Adipose tissue (tissue), 3 donors: Measurements from ENCODE around the gene CCND1. TPM values are rescaled to one million over a fixed set of nuclear protein-coding genes. Genes with fewer than 3 reads are reported as not detected.
"Not testable (repeated sequence)": the region's sequence is repeated elsewhere in the genome, so short reads cannot be mapped to it uniquely, and the experiment has no call there.

Experiments
- H3K27ac ChIP-seq: one replicate; pipeline ENCODE4 v1.5.1; 2013; ENCODE audit warnings: low read depth, low read length
- WGBS, 3 donors: extraction: QIAGEN DNeasy Blood & Tissue Kit; methylation state at CpG; one replicate each; pipeline ENCODE4 v1.1.7; 2013; 5-methylcytosine and 5-hydroxymethylcytosine counted together
- polyA plus RNA-seq, 3 donors: library from polyadenylated mRNA; stranded (reverse); fragments of 200-250 nt; gene quantifications; one replicate each; pipeline ENCODE4 v1.2.3, GENCODE V29; 2013
- donor health status: healthy with polysubstance abuse.
- donor health status: Bipolar disorder and iron deficiency.
- donor health status: healthy.

CCND1 gene
- polyA plus RNA-seq, 3 donors = 11.1 to 59.6 (median 36.9) TPM

DNA sequence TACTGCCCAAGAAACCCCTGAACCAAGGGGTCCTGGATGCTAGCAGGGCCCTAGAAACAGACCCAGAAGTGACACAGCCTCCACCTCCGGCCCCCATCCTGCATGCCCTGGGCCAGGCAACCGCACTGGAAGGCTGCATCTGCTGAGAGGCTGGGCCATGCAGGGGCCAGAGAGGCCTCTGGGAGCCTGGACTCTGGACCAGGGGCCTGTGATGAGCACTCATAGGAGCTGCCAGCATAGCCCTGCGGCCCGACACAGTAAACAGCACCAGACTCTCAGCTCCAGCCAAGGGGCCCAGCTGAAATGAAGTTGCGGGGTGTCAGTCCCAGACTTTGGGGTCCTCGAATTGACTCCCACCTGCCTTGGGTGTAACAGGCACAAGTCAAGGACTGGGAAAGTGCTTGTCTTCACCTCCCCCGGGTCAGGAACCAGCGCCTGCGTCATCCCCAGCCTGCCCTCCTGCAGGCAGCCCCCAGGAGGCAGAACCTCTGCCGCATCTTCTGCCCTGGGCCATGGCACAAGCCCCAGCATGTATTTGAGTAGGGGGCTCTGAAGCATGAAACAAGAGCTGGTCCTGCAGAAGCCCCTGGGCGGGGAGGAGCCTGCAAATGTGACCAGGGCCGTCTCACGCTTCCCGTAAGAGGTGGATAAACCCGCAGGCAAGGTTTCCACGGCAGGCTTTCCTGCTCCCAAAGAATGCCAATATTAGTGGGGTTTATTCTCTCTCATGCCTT, 25.2 kb upstream of the CCND1 start:
- no peak overlapping the region for H3K27ac ChIP-seq
- 84 to 93% (median 87%) methylated on average over 16 of the region's 16 CpGs for WGBS, 3 donors

DNA sequence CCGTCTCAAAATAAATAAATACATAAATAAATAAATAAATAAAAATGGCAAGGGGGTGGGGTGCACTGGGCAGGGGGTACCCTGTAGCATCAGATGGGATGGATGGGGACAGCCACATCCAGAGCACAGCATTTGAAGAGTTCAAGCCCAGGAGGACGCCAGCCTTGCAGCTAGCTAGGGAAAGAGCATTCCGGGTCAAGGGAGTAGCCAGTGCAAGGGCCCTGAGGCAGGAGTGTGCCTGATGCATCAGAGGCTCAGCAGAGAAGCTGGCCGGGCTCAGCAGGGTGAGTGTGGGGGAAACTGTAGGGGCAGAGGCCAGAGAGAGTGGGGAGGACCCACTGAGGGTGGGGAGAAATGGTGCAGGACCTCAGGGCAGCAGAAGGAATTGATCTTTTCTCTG, 23.7 kb upstream of the CCND1 start:
- WGBS, 3 donors = 78 to 96% (median 88%) methylated on average over 4 of the region's 4 CpGs
- H3K27ac ChIP-seq = no peak overlapping the region

DNA sequence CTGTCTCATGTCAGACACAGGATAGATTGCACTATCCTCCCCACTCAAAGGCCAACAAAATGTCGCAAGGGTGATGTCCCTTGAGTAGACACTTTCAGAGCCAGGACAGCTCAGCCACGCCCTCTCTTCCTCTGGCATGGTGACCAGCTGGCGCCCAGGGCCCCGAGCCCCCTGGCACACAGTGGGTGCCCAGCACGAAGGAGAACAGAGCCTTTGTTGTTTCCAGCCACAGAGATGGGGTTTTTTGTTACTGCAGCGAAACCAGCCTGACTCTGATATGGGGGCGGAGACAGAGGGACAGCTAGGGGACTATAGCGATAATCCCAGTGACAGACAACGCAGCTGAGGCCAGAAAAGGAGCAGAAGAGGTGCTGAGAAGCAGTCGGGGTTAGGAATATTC, 23.3 kb upstream of the CCND1 start:
- WGBS, 3 donors = 77 to 91% (median 91%) methylated on average over 10 of the region's 10 CpGs
- H3K27ac ChIP-seq = no peak overlapping the region

DNA sequence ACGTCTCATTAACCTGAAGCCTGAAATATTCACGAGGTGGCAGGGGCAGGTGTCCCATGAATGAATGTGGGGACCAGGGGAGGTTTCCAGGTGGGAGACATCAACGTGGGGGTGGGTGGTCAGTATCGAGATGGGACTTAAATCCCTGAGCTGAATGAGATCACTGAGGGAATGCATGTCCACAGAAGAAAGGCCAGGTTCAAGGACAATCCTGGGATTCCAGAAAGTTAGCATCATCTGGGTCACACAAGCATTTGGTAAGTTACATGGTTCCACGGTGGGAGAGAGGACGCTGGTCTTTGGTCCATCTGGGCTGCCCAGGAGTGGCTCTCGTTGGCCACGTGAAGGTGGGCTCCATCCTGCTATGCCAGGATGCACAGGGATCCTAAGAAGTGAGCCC, 22.7 kb upstream of the CCND1 start:
- 75 to 90% (median 89%) methylated on average over 8 of the region's 8 CpGs for WGBS, 3 donors
- no peak overlapping the region for H3K27ac ChIP-seq

DNA sequence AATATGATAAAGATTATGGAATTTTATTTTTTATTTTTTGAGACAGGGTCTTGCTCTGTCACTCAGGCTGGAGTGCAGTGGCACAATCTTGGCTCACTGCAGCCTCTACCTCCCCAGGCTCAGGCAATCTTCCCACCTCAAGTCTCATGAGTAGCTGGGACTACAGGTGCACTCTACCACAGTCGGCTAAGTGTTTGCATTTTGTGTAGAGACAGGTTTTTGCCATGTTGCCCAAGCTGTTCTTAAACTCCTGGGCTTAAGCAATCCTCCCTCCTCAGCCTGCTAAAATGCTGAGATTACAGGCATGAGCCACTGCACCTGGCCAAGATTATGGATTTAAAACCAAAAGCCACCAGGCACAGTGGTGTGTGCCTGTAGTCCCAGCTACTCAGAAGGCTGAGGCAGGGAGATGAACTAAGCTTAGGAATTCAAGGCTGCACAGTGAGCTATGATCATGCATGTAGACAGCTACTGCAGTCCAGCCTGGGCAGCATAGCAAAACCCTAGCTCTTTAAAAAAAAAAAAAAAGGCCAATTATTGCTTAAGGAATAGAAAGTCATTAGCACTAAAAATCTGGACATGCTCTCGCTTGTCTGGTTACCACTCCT, 20.2 kb upstream of the CCND1 start:
- no peak overlapping the region for H3K27ac ChIP-seq
- 60 to 76% (median 68%) methylated on average over 2 of the region's 2 CpGs for WGBS, 3 donors

DNA sequence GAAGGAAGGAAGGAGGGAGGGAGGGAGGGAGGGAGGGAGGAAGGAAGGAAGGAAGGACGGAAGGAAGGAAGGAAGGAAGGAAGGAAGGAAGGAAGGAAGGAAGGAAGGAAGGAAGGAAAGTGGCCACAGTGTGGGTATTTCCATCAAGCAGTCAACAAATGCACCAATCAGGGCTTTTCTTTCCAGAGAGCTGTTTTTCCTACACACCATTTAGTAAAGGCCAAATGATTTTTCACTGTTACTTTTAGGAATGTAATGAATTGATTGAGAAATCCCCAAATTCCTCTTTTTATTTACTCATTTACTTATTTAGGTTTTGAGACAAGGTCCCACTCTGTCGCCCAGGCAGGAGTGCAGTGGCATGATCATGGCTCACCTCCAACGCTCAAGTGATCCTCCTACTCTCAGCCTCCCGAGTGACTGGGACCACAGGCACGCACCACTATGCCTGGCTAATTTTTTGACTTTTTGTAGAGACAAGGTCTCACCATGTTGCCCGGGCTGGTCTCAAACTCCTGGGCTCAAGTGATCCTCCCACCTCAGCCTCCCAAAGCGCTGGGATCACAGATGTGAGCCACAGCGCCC, 18.8 kb upstream of the CCND1 start:
- not testable (repeated sequence) for H3K27ac ChIP-seq
- 74 to 80% (median 77%) methylated on average over 7 to 8 of the region's 8 CpGs for WGBS, 3 donors

DNA sequence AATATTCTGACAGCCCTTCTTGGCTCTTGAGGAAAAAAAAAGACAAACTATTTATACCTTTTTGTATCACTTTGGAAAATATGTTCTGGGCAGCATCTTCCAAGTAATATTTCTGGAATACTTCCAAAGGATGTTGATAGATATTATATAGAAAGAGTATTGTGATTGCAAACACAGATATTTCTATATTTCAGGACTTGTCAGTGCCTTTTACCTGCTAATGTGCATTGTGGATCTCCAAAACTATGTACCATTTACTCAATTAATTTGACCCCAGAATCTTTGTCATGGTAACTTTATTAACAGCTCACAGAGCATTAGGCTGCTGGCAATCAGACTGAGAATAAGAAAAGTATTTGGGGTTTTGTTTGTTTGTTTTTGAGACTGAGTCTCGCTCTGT, 16.7 kb upstream of the CCND1 start:
- no peak overlapping the region for H3K27ac ChIP-seq
- WGBS, 3 donors = 78 to 93% (median 91%) methylated on average over 1 of the region's 1 CpG

DNA sequence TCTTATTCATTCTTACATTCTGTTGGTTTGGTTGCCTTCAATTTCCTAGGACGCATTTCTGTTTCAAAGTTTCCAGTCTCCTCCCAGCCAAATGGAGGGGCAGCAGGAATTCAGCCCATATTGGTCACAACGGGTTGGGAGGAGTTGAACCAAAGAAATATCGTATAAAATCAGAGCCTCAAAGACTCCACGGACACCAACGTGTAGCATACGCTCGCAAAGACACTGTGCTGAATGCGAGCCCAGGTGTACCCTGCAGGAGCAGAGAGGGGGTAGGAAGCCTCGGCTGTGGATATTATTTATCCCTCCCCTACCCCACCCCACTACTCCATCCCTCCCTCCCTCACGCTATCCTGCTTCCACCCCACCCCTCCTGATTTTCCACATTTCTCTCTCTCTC, 15.5 kb upstream of the CCND1 start:
- H3K27ac ChIP-seq = no peak overlapping the region
- WGBS, 3 donors = 80 to 85% (median 84%) methylated on average over 10 of the region's 10 CpGs

DNA sequence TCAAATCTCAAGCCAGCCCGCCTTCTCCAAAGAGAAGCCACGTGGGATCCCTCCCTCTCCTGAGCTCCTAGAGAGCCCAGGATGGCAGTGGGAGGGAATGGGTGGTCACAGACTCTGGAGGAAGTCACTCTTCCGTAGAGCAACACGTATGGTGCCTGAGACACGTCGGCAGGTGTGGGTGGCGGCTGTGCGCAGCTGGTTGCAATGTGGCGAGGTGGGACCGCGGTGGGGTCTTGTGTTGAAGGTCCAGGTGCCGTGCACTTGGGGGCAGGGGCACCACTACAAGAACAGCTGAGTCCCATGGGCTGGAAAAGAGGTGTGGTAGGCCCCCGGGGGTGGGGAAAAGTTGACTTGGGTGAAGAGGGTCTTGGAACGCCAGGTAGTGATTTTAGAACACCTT, 13.4 kb upstream of the CCND1 start:
- no peak overlapping the region for H3K27ac ChIP-seq
- 78 to 85% (median 84%) methylated on average over 14 of the region's 14 CpGs for WGBS, 3 donors

DNA sequence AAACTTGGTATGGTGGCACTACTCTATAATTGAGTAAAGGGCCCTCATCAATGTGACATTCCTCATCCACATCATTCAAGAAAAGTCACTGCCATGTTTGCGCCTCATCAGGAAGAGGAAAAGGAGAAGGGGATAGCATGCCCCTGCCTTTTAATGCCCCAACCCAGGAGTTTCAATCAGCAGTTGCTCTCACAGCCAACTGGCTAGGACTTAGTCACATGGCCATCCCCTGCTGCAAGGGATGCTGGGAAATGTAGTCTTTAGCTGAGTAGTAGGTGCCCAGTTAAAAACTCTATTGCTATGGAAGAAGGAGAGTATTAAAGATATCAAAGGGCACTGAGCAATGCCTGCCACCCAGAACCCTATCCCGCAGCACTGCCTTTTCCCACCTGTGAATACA, 10.9 kb upstream of the CCND1 start:
- 93 to 100% (median 99%) methylated on average over 2 of the region's 2 CpGs for WGBS, 3 donors
- H3K27ac ChIP-seq = no peak overlapping the region

DNA sequence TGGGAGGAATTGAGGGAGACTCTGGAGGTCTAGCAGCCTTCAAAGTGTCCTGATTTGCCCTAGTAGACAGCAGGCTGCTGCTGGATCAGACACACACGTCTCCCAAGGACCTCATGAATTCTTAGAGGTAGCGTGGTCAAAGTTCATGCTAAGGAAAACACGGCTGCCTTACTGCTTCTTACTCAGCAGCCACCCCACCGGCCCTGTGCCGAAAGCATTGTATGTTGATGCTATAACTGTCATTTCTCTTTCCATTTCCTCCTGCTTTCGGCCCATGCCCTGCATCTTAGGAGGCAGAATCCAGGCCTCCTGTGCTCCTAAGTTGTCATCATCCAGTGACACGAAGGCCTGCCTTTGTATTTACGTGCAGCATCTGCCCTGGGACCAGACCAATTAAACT, 10.5 kb upstream of the CCND1 start:
- WGBS, 3 donors = 88 to 93% (median 88%) methylated on average over 8 of the region's 8 CpGs
- no peak overlapping the region for H3K27ac ChIP-seq

DNA sequence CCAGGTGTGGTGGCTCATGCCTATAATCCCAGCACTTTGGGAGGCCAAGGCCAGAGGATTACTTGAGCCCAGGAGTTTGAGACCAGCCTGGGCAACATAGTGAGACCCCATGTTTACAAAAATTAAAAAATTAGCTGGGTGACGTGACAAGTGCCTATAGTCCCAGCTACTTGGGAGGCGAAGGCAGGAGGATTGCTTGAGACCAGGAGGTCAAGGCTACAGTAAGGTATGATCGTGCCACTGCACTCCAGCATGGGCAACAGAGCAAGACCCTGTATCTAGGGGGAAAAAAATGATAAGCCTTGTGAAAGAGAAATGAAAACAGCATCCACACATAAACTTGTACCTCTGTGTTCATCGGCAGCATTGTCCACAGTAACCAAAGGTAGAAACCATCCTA, 8.1 kb upstream of the CCND1 start:
- 89 to 97% (median 97%) methylated on average over 4 of the region's 4 CpGs for WGBS, 3 donors
- no peak overlapping the region for H3K27ac ChIP-seq

DNA sequence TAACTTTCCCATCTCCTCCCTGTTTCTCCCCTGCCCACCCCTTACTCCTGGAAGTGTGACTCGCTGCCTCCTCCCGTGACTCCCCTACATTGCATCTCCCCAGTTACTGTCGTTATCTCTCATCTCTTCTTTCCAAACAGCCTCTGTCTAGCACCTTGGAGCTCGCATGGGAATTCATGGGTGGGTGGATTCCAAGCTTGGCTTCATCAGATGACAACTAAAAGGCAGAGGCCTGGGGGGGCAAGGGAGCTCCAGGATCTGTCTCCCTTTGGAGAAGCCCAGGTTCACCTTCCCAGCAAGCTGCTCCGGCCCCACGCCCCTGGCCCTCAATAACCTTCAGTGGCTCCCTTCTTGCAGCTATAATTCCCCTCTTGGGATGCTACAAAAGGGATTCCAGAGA, 6.9 kb upstream of the CCND1 start:
- no peak overlapping the region for H3K27ac ChIP-seq
- WGBS, 3 donors = 87 to 91% (median 87%) methylated on average over 6 of the region's 6 CpGs

DNA sequence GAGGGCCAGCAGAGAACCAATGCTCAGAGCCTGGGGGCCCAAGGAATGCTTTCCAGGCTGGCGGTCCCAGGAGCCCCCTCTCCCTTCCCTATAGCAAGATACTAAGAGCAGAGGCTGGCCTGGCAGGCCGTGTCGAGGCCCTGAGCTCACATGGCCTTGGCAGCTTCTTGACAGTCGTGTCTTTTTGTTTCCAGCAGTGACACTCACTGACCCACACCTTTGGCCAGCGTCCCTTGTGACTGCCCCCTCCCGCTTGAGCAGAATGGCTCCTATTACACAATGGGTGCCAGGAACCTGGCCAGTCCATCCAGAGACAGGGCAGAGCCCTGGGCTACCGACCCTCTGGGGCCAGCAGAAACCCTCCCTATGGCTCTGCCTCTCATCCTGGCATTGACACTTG, 6.4 kb upstream of the CCND1 start:
- no peak overlapping the region for H3K27ac ChIP-seq
- WGBS, 3 donors = 71 to 88% (median 88%) methylated on average over 7 of the region's 7 CpGs

DNA sequence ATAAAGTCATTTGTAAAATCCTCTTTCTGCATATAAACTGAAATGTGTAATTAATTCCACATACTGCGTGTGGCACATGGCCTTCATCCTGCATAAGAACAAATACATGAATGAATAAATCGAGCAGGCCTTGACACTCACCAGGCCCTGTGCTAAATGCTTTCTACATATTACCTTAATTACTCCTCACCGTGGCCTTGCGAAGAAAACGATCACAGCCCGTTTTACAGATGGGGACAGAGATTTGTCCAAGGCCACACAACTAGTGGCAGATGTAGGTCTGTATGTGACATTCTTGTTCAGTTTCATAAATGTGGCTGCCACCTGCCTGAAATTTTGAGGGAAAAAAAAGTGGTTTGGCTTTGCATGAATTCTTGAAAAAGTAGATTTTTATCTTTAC, 5.8 kb upstream of the CCND1 start:
- no peak overlapping the region for H3K27ac ChIP-seq
- WGBS, 3 donors = 69 to 91% (median 90%) methylated on average over 6 of the region's 6 CpGs

DNA sequence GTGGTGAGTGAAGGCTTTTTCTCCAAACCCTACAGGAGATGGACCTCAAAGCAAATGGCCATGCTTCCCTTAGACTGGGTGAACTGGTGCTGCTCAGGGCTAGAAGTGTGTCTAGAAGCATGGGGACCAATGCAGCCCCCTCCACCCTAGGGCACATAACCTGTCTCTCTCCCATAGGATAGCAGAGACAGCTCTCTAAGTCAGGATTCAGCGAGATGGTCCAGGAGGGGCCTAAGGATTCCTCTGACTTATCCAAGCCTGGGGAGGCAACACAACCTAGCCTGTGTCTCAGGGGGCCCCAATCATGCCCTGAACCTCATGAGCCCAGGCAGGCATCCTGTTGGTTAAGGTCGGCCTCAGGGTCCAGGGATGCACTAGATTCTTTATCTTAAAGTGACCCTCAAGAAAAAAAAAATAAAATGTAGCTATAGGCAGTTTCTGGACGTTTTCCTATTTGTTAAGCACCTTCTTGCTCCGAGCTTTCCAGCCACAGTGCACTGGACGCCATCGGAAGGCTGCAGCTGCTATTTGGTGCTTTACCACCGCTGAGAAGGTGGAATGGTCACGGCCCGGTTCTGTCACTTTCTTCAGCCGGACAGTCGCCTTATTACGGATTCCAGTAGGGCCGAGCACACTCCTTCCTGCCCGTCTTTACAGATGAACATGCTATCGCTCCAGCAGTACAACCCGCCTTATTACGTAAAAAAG, 5.0 kb upstream of the CCND1 start:
- no peak overlapping the region for H3K27ac ChIP-seq
- WGBS, 3 donors = 18 to 36% (median 30%) methylated on average over 17 of the region's 17 CpGs

DNA sequence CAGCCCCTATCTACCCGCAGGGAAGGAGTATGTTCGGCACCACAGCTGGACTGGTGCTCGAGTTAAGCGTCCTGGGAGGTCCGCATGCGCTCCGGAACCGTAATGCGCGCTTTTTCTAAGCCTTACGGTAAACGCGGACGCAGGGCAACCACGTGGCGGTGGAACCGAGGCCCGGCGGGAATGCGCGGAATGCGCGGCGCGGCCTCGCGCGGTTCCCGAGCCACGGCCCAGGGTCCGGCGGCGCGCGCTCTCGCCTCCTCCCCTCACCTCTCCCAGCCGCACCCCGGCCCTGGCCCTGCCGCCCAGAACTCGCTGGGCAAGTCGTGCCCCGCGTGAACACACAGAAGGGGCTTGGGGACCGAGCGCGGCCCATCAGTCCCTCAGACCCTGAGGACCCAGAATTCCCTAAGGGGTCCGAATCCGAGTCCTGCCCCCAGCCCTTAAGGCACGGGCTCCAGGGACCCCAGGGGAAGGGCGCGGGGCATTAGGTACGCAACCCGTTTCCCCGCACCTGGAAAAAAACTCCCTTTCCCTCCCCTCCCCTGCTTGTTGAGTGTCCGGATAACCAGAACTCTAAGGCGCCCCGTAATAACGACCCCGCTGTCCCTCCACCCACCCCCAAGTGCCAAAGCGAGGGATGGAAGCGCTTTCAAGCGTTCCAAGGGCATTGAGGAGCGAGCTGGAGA, 4.3 kb upstream of the CCND1 start:
- 2 to 4% (median 3%) methylated on average over 54 to 63 of the region's 63 CpGs for WGBS, 3 donors
- no peak overlapping the region for H3K27ac ChIP-seq

DNA sequence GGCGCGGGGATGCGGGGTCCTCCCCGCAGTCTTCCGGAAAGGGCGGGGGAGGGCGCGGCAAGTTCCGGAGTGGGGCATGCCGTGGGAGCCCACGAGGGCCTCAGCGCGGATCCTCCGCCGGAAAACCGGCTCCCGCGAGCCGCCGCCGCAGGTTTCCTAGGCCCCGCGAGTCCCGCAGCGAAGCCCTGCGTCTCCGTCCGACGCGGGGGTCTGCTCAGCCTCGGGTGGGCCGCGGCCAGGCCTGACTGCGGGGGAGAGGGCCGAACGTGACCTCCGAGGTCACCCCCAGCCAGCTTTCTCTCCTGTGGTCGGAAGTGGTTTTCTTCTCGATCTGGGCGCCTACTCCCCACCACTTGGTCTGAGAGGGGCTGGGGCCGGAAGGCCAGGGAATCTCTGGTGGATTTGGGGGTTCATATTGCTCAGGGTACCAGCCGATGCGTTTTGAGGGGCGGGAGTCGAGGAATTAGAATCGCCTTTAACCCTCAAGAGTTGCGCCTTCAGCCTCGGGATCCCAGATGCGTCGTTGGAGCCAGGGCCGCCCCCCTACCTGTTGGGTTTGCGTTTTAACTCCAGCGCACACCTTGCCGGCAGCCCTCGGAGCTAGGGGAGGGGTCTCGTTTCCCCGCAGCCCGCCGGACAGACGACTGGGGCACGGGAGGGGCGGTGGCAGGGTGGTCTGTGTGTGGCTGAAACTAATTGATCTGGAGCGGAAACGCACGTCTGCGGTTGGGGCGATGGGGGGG, 3.6 kb upstream of the CCND1 start:
- no peak overlapping the region for H3K27ac ChIP-seq
- WGBS, 3 donors = 6 to 9% (median 8%) methylated on average over 51 to 67 of the region's 67 CpGs
